ENCODE measurements around the gene NOP9.

NOP9 gene

DNA sequence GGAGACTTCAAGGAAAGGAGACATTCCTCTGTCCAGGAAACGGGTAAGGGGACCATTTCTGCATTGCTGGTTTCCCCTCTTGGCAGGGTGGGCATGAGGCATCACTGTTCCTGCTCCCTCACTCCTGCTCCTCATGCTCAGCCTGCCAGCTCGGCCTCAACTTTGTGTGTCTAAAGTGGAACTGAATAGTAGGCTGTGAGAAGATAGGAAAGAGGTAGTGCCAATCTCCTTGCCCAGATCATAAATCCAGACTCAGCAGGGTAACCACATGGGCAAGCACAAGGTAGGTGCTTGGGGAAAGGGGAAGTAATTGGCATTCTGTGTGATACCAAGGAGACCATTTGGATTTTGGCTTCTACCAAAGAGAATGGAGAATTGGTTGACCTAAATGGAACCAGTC is 14.3 kb downstream of the NOP9 start:
- H3F3A ChIP-seq (ENCODE audit: insufficient read depth, low read length), result peaks cover 5% of the 10 kb centered on the region; the same call in 1 of the 2 replicates
- no peaks in the 10 kb centered on the region for H3K36me3 ChIP-seq (replicated peaks; ENCODE audit: insufficient read depth, low read length)
- H3K4me3 ChIP-seq (ENCODE audit: low read length), result no peak overlapping the region
- H3K9me3 ChIP-seq (replicated peaks; ENCODE audit: insufficient read depth, low read length), result no peaks in the 10 kb centered on the region
- no peak overlapping the region for H3K4me2 ChIP-seq (ENCODE audit: low read depth, low read length)
- no peak overlapping the region for H3K27ac ChIP-seq (ENCODE audit: low read length)
- DNase-seq, result no peak
- no peaks in the 10 kb centered on the region for H3K27me3 ChIP-seq (replicated peaks; ENCODE audit: insufficient read depth, low read length)
- no peaks in the 10 kb centered on the region for H4K20me1 ChIP-seq (ENCODE audit: insufficient read depth, low read length)
- peaks cover 12% of the 10 kb centered on the region; the same call in 1 of the 2 replicates for H3K79me2 ChIP-seq (ENCODE audit: low read length)
- no peak overlapping the region for H2AFZ ChIP-seq (ENCODE audit: low read length)
- H3K9ac ChIP-seq (ENCODE audit: low read length), result no peak overlapping the region
- TF ChIP-seq EZH2phosphoT487 (IDR thresholded peaks at IDR 0.05; ENCODE audit: low read length) (no peak), CTCF (IDR thresholded peaks at IDR 0.05; ENCODE audit: low read length) (no peak), EZH2 (optimal IDR thresholded peaks at IDR 0.05; ENCODE audit: low read depth, low read length) (no peak)
- H3K9me2 ChIP-seq (replicated peaks; ENCODE audit: insufficient read depth, low read length), result no peaks in the 10 kb centered on the region
- H3K4me1 ChIP-seq (ENCODE audit: low read length), result peaks cover 24% of the 10 kb centered on the region

GRCh38 chr14:24314377-24315193 is 14.9 kb downstream of the NOP9 start:
- no peak overlapping the region for H3K27ac ChIP-seq (ENCODE audit: low read length)
- H3K9ac ChIP-seq (ENCODE audit: low read length), result no peak overlapping the region
- no peak overlapping the region for H2AFZ ChIP-seq (ENCODE audit: low read length)
- no peaks in the 10 kb centered on the region for H3K36me3 ChIP-seq (replicated peaks; ENCODE audit: insufficient read depth, low read length)
- no peaks in the 10 kb centered on the region for H4K20me1 ChIP-seq (ENCODE audit: insufficient read depth, low read length)
- DNase-seq, result no peak
- no peaks in the 10 kb centered on the region for H3K27me3 ChIP-seq (replicated peaks; ENCODE audit: insufficient read depth, low read length)
- H3K4me3 ChIP-seq (ENCODE audit: low read length), result no peak overlapping the region
- peaks cover 5% of the 10 kb centered on the region; the same call in 1 of the 2 replicates for H3K79me2 ChIP-seq (ENCODE audit: low read length)
- no peak for TF ChIP-seq CTCF (IDR thresholded peaks at IDR 0.05; ENCODE audit: low read length)
- no peak for TF ChIP-seq EZH2phosphoT487 (IDR thresholded peaks at IDR 0.05; ENCODE audit: low read length)
- TF ChIP-seq EZH2 (optimal IDR thresholded peaks at IDR 0.05; ENCODE audit: low read depth, low read length), result no peak
- no peaks in the 10 kb centered on the region for H3K9me2 ChIP-seq (replicated peaks; ENCODE audit: insufficient read depth, low read length)
- H3K4me1 ChIP-seq (ENCODE audit: low read length), result peaks cover 19% of the 10 kb centered on the region
- H3K9me3 ChIP-seq (replicated peaks; ENCODE audit: insufficient read depth, low read length), result no peaks in the 10 kb centered on the region
- no peak overlapping the region for H3K4me2 ChIP-seq (ENCODE audit: low read depth, low read length)
- peaks cover 5% of the 10 kb centered on the region; the same call in 1 of the 2 replicates for H3F3A ChIP-seq (ENCODE audit: insufficient read depth, low read length)

GRCh38 chr14:24315243-24315806 is 15.7 kb downstream of the NOP9 start:
- Histone ChIP-seq H4K20me1 (ENCODE audit: insufficient read depth, low read length) (no peaks in the 10 kb centered on the region), H3F3A (ENCODE audit: insufficient read depth, low read length) (peaks cover 2% of the 10 kb centered on the region; the same call in 1 of the 2 replicates), H3K4me2 (ENCODE audit: low read depth, low read length) (no peak overlapping the region), H3K4me1 (ENCODE audit: low read length) (peaks cover 17% of the 10 kb centered on the region), H3K9ac (ENCODE audit: low read length) (no peak overlapping the region), H3K9me3 (replicated peaks; ENCODE audit: insufficient read depth, low read length) (no peaks in the 10 kb centered on the region), H3K79me2 (ENCODE audit: low read length) (no peaks in the 10 kb centered on the region; the same call in 1 of the 2 replicates), H3K27me3 (replicated peaks; ENCODE audit: insufficient read depth, low read length) (no peaks in the 10 kb centered on the region; the same call in 1 of the 2 replicates), H2AFZ (ENCODE audit: low read length) (no peak overlapping the region), H3K4me3 (ENCODE audit: low read length) (no peak overlapping the region), H3K36me3 (replicated peaks; ENCODE audit: insufficient read depth, low read length) (no peaks in the 10 kb centered on the region), H3K9me2 (replicated peaks; ENCODE audit: insufficient read depth, low read length) (no peaks in the 10 kb centered on the region), H3K27ac (ENCODE audit: low read length) (no peak overlapping the region)
- DNase-seq, result no peak
- TF ChIP-seq CTCF (IDR thresholded peaks at IDR 0.05; ENCODE audit: low read length) (no peak), EZH2phosphoT487 (IDR thresholded peaks at IDR 0.05; ENCODE audit: low read length) (no peak), EZH2 (optimal IDR thresholded peaks at IDR 0.05; ENCODE audit: low read depth, low read length) (no peak)
